Coronary artery (tissue), 2 donors: ENCODE results near the gene STARD9.
"Not testable (repeated sequence)": the region's sequence is repeated elsewhere in the genome, so short reads cannot be mapped to it uniquely, and the experiment has no call there.

Source experiments
- DNase-seq: peaks from one replicate; pipeline ENCODE4 v3.0.0-alpha.2; 2017; ENCODE audit warnings: low spot score
- H3K27ac ChIP-seq, 2 donors: fragments of 200-600 bp; sonication (generic); one replicate each; pipeline ENCODE4 v1.5.1; 2016 to 2019
- H3K4me3 ChIP-seq: fragments of 200-600 bp; sonication (generic); 2 replicates; pipeline ENCODE4 v1.5.1; 2016; ENCODE audit warnings: mild to moderate bottlenecking, moderate library complexity
- CTCF ChIP-seq: fragments of 200-600 bp; sonication (generic); IDR thresholded peaks from one replicate; pipeline ENCODE4 v1.5.1; 2019; ENCODE audit warnings: antibody characterized with exemption

The STARD9 gene

GRCh38 chr15:42591238-42591934 is 16.0 kb downstream of the STARD9 start:
- no peak for TF ChIP-seq CTCF
- H3K27ac ChIP-seq = peak overlapping the region; percentile 58 to 63
- DNase-seq = no peak
- no peak overlapping the region for H3K4me3 ChIP-seq

DNA sequence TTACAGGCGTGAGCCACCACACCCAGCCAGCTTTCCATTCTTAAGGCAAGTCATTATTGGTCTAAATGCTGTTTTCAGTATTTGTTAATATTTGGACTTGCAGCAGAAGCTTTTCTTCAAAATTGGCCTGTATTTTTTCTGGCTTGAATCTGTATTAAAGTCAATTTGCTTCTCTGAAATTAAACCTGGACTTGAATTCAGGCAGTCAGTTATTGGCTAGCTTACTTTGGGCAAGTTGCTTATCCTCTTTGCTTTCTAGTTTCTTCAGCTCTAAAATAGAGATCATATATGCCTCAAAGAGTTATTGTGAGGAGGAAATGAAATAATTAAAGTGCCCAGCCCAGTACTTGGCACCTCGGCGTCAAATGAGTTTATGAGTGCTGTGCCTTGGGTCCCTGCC is 17.3 kb downstream of the STARD9 start:
- no peak for TF ChIP-seq CTCF
- Histone ChIP-seq H3K4me3 (no peak overlapping the region), H3K27ac (peak overlapping the region; percentile 58 to 75)
- DNase-seq = no peak

GRCh38 chr15:42593143-42593542 is 17.7 kb downstream of the STARD9 start:
- H3K27ac ChIP-seq = peak overlapping the region; percentile 58 to 75
- DNase-seq = no peak
- TF ChIP-seq CTCF = no peak
- no peak overlapping the region for H3K4me3 ChIP-seq

- H3K4me3 ChIP-seq = no peak overlapping the region
- H3K27ac ChIP-seq = peak overlapping the region in 1 of 2 donors; percentile 75
- TF ChIP-seq CTCF = no peak
- DNase-seq = no peak
Measured at GRCh38 chr15:42594095-42594494, 18.7 kb downstream of the STARD9 start.

- Histone ChIP-seq H3K4me3 (peak overlapping the region; percentile 2), H3K27ac (peak overlapping the region in 1 of 2 donors; percentile 62)
- DNase-seq = no peak
- TF ChIP-seq CTCF = no peak
Measured at GRCh38 chr15:42595626-42596240, 20.3 kb downstream of the STARD9 start.

GRCh38 chr15:42601316-42601715 is 25.9 kb downstream of the STARD9 start:
- DNase-seq, H3K27ac ChIP-seq, H3K4me3 ChIP-seq: not testable (repeated sequence)

DNA sequence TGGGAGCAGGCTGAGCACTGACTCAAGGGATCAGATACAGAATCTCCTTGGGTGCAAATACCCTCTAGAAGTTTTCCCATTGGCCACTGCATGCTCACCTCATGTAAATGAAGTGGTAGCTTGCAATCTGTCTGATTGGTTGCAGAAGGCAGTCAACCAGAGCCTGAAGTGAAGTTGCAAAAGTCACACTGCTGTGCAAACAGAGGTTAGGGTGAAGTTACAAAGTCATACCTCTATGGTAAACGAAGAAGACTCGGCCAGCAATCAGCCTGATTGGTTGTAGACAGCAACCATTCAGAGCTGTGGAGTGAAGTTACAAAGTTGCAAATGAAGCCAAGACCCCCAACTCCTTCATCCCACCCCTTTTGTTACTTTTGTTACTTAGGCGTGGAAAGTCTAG is 27.1 kb downstream of the STARD9 start:
- Histone ChIP-seq H3K27ac (no peak overlapping the region), H3K4me3 (no peak overlapping the region)
- no peak for TF ChIP-seq CTCF
- no peak for DNase-seq
